AG10803 (cell line): Measurements from ENCODE around the gene EXOC1.

Experiments used
- DNase-seq: peaks from one replicate; pipeline ENCODE4 v3.0.0; 2010; ENCODE audit warnings: low read depth
- H3K4me3 ChIP-seq: 2 replicates; pipeline ENCODE4 v1.5.1; 2011; ENCODE audit warnings: mild to moderate bottlenecking, low read length, control low read depth
- CTCF ChIP-seq: conservative IDR thresholded peaks from 2 replicates; pipeline ENCODE4 v1.5.1; 2011; ENCODE audit warnings: mild to moderate bottlenecking, low read length, control low read depth, inconsistent platforms

EXOC1 gene

GRCh38 chr4:55820279-55820678 lies 33.2 kb upstream of the EXOC1 start:
- no peak for TF ChIP-seq CTCF
- no peak for DNase-seq
- no peak overlapping the region for H3K4me3 ChIP-seq

- no peak for DNase-seq
- TF ChIP-seq CTCF, result no peak
- no peak overlapping the region for H3K4me3 ChIP-seq
Measured at GRCh38 chr4:55822329-55822728, 31.1 kb upstream of the EXOC1 start.

- TF ChIP-seq CTCF, result no peak
- DNase-seq, result no peak
- no peak overlapping the region for H3K4me3 ChIP-seq
Measured at GRCh38 chr4:55824865-55825264, 28.6 kb upstream of the EXOC1 start.

- no peak overlapping the region for H3K4me3 ChIP-seq
- no peak for DNase-seq
- TF ChIP-seq CTCF, result no peak
Measured at GRCh38 chr4:55826986-55827385, 26.5 kb upstream of the EXOC1 start.

GRCh38 chr4:55827582-55827981 lies 25.9 kb upstream of the EXOC1 start:
- TF ChIP-seq CTCF, result no peak
- DNase-seq, result no peak

GRCh38 chr4:55830048-55830447 lies 23.4 kb upstream of the EXOC1 start:
- TF ChIP-seq CTCF, result no peak
- DNase-seq, result no peak
- H3K4me3 ChIP-seq, result no peak overlapping the region

More at GRCh38 chr4:55827582-55827981, 25.9 kb upstream of the EXOC1 start:
- H3K4me3 ChIP-seq, result no peak overlapping the region

GRCh38 chr4:55830716-55831115 lies 22.7 kb upstream of the EXOC1 start:
- no peak for TF ChIP-seq CTCF
- no peak for DNase-seq
- H3K4me3 ChIP-seq, result no peak overlapping the region
